ENCODE data around the gene ZNF616.

The ZNF616 gene

GRCh38 chr19:52139252-52140031 is at the start of gene ZNF616:
Gene ZNF616, minus strand, starts transcription at chr19:52139938. Its CDS starts 9,426 bp downstream, at chr19:52130512.
- Histone ChIP-seq H3K79me2 (ENCODE audit: low read length) (peaks cover 9% of the 10 kb centered on the region), H3K4me1 (ENCODE audit: low read length) (peaks cover 11% of the 10 kb centered on the region), H3K27ac (ENCODE audit: low read length) (peak within 1 kb of the TSS; percentile 61), H2AFZ (ENCODE audit: low read depth, low read length) (peak within 1 kb of the TSS; percentile 99), H3K36me3 (replicated peaks; ENCODE audit: low read depth, low read length) (peaks cover 20% of the 10 kb centered on the region), H3K4me3 (ENCODE audit: low read length) (peak within 1 kb of the TSS; percentile 80), H4K20me1 (ENCODE audit: insufficient read depth, low read length) (no peaks in the 10 kb centered on the region), H3K27me3 (ENCODE audit: low read depth, low read length) (no peaks in the 10 kb centered on the region), H3K9me3 (ENCODE audit: insufficient read depth, low read length) (peaks cover 14% of the 10 kb centered on the region; the same call in 1 of the 2 replicates), H3K9ac (ENCODE audit: low read length) (peak within 1 kb of the TSS; percentile 80), H3K4me2 (ENCODE audit: low read length) (peak within 1 kb of the TSS; percentile 99)
- TF ChIP-seq EZH2phosphoT487 (IDR thresholded peaks at IDR 0.05; ENCODE audit: low read depth), result no peak
- peak; percentile 92 for TF ChIP-seq CTCF (IDR thresholded peaks at IDR 0.05; ENCODE audit: low read depth, low read length)

GRCh38 chr19:52188822-52189734 is 49.3 kb upstream of the ZNF616 start:
- Histone ChIP-seq H4K20me1 (ENCODE audit: insufficient read depth, low read length) (peaks cover 26% of the 10 kb centered on the region), H3K27ac (ENCODE audit: low read length) (peak overlapping the region; percentile 76), H2AFZ (ENCODE audit: low read depth, low read length) (peak overlapping the region; percentile 50; the same call in 1 of the 2 replicates), H3K36me3 (replicated peaks; ENCODE audit: low read depth, low read length) (peaks cover 23% of the 10 kb centered on the region), H3K27me3 (ENCODE audit: low read depth, low read length) (no peaks in the 10 kb centered on the region), H3K9ac (ENCODE audit: low read length) (peak overlapping the region; percentile 87), H3K79me2 (ENCODE audit: low read length) (peaks cover 49% of the 10 kb centered on the region), H3K4me1 (ENCODE audit: low read length) (peaks cover 16% of the 10 kb centered on the region), H3K9me3 (ENCODE audit: insufficient read depth, low read length) (no peaks in the 10 kb centered on the region), H3K4me2 (ENCODE audit: low read length) (peak overlapping the region; percentile 83), H3K4me3 (ENCODE audit: low read length) (peak overlapping the region; percentile 80)
- no peak for TF ChIP-seq EZH2phosphoT487 (IDR thresholded peaks at IDR 0.05; ENCODE audit: low read depth)

DNA sequence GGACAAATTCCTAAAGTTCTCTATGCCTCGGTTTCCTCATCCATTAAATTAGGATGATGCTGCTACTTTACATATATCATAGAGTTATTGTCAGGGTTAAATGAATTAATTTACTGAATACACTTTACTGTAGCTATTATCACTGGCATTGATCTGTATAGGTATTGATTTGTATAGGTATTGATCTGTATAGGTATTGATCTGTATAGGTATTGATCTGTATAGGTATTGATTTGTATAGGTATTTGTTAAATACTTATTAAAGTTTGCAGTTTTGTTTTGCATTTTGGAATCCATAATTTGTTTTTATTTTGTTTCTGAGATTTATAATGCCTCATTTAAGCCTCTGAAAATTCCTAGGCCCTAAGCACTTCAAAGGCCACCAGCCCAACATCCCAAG is 47.7 kb upstream of the ZNF616 start:
- Histone ChIP-seq H3K9me3 (ENCODE audit: insufficient read depth, low read length) (no peaks in the 10 kb centered on the region), H3K27ac (ENCODE audit: low read length) (no peak overlapping the region), H3K27me3 (ENCODE audit: low read depth, low read length) (no peaks in the 10 kb centered on the region), H2AFZ (ENCODE audit: low read depth, low read length) (no peak overlapping the region), H3K4me3 (ENCODE audit: low read length) (no peak overlapping the region), H3K4me2 (ENCODE audit: low read length) (no peak overlapping the region), H3K36me3 (replicated peaks; ENCODE audit: low read depth, low read length) (peaks cover 13% of the 10 kb centered on the region), H3K9ac (ENCODE audit: low read length) (no peak overlapping the region), H4K20me1 (ENCODE audit: insufficient read depth, low read length) (peaks cover 12% of the 10 kb centered on the region), H3K4me1 (ENCODE audit: low read length) (peaks cover 16% of the 10 kb centered on the region), H3K79me2 (ENCODE audit: low read length) (peaks cover 32% of the 10 kb centered on the region)
- no peak for TF ChIP-seq CTCF (IDR thresholded peaks at IDR 0.05; ENCODE audit: low read depth, low read length)
- no peak for TF ChIP-seq EZH2phosphoT487 (IDR thresholded peaks at IDR 0.05; ENCODE audit: low read depth)

DNA sequence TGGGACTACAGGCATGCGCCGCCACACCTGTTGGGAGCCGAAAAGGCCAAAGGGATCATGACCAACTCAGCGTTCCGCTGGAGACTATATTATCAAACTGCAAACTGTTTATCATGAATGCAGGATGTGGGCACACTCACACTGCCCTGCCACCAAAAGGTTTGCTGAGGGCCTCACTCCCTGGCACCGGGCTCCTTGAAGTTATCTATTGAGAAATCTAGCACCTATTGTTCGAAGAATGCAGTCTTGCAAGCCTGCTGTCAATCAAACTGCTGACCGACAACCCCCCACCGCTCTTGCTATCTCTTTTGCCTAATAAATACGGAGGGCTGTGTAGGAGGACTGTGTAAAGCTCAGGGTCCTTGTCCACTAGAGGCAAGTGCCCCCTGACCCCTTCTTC is 36.8 kb upstream of the ZNF616 start:
- no peaks in the 10 kb centered on the region for H3K36me3 ChIP-seq (replicated peaks; ENCODE audit: low read depth, low read length)
- H3K9ac ChIP-seq (ENCODE audit: low read length), result no peak overlapping the region
- no peak overlapping the region for H2AFZ ChIP-seq (ENCODE audit: low read depth, low read length)
- peaks cover 6% of the 10 kb centered on the region; the same call in 1 of the 2 replicates for H3K9me3 ChIP-seq (ENCODE audit: insufficient read depth, low read length)
- H3K4me3 ChIP-seq (ENCODE audit: low read length), result no peak overlapping the region
- TF ChIP-seq EZH2phosphoT487 (IDR thresholded peaks at IDR 0.05; ENCODE audit: low read depth) (no peak), CTCF (IDR thresholded peaks at IDR 0.05; ENCODE audit: low read depth, low read length) (no peak)
- H3K27ac ChIP-seq (ENCODE audit: low read length), result no peak overlapping the region
- no peaks in the 10 kb centered on the region for H4K20me1 ChIP-seq (ENCODE audit: insufficient read depth, low read length)
- no peaks in the 10 kb centered on the region for H3K79me2 ChIP-seq (ENCODE audit: low read length)
- H3K4me2 ChIP-seq (ENCODE audit: low read length), result no peak overlapping the region
- no peaks in the 10 kb centered on the region for H3K4me1 ChIP-seq (ENCODE audit: low read length)
- H3K27me3 ChIP-seq (ENCODE audit: low read depth, low read length), result no peaks in the 10 kb centered on the region

Measured in OCI-LY3 (cell line).